ENCODE results near the gene F2RL2. TPM values are rescaled to one million over a fixed set of nuclear protein-coding genes. Genes with fewer than 3 reads are reported as not detected.

The F2RL2 gene
- total RNA-seq, 6 experiments from 2014 or later: 0.09 to 2.1 (median 1.6) TPM; not detected in 1

DNA sequence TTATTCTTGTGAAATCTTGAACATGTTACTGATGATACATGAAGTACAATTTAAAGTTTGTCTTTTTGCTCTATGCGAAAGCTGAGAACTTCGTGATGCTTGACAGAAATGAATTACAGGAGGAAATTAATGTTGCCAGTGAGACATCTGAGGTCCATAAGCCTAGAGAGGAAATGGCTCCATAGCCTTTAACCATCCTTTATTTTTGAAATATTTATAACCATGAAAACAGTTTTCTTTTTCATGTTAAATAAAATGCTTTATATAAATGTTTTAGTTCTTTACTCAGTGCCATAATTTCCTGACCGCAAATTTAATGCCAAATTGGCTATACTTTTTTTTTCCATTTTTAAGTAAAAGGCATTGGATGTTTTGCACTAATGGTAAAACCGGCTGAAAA lies 29.1 kb downstream of the F2RL2 start:
- DNase-seq (no peak), ATAC-seq (no peak)
- peaks cover 0 to 45% (median 19%) of the 10 kb centered on the region in 4 donors for H3K36me3 ChIP-seq
- no peaks in the 10 kb centered on the region for H3K4me1 ChIP-seq
- H3K4me3 ChIP-seq: no peak overlapping the region
- TF ChIP-seq, protein P1, sequence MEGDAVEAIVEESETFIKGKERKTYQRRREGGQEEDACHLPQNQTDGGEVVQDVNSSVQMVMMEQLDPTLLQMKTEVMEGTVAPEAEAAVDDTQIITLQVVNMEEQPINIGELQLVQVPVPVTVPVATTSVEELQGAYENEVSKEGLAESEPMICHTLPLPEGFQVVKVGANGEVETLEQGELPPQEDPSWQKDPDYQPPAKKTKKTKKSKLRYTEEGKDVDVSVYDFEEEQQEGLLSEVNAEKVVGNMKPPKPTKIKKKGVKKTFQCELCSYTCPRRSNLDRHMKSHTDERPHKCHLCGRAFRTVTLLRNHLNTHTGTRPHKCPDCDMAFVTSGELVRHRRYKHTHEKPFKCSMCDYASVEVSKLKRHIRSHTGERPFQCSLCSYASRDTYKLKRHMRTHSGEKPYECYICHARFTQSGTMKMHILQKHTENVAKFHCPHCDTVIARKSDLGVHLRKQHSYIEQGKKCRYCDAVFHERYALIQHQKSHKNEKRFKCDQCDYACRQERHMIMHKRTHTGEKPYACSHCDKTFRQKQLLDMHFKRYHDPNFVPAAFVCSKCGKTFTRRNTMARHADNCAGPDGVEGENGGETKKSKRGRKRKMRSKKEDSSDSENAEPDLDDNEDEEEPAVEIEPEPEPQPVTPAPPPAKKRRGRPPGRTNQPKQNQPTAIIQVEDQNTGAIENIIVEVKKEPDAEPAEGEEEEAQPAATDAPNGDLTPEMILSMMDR (IDR thresholded peaks at IDR 0.05): no peak
- no peak for TF ChIP-seq POLR2A (IDR thresholded peaks at IDR 0.05)
- 69% methylated on average over 4 of the region's 4 CpGs for WGBS (ENCODE audit: insufficient coverage, low coverage, low lambda C conversion rate, missing lambda C conversion rate)
- intact Hi-C loops (cut with DNase I): no loop called here
- H3K27ac ChIP-seq: no peak overlapping the region
- H3K27me3 ChIP-seq: no peaks in the 10 kb centered on the region
- H3K9me3 ChIP-seq: no peaks in the 10 kb centered on the region

DNA sequence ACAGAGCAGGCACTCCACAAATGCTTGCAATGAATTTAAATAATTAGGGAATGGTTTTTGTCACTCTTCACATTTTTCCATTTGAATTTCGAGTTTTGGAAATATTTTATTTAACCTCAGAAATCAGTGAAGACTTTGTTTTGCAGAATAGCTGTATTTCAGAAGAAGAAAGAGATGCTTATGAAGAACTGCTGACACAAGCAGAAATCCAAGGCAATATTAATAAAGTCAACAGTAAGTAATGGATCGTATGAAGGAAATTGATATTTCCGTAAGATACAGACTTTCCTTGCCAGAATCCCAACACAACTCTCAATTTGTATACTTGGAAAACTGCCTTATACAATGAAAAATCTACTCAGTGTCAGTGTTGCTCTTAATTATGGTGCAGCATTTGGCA lies 30.5 kb downstream of the F2RL2 start:
- Histone ChIP-seq H3K27ac (no peak overlapping the region), H3K27me3 (no peaks in the 10 kb centered on the region), H3K9me3 (no peaks in the 10 kb centered on the region), H3K4me3 (no peak overlapping the region), H3K4me1 (no peaks in the 10 kb centered on the region), H3K36me3 (peaks cover 0 to 32% (median 16%) of the 10 kb centered on the region in 4 donors)
- TF ChIP-seq POLR2A (IDR thresholded peaks at IDR 0.05): no peak
- TF ChIP-seq, protein P1 (IDR thresholded peaks at IDR 0.05): no peak
- DNase-seq (no peak), ATAC-seq (no peak)
- 65% methylated on average over 3 of the region's 3 CpGs for WGBS (ENCODE audit: insufficient coverage, low coverage, low lambda C conversion rate, missing lambda C conversion rate)
- intact Hi-C loops (cut with DNase I): no loop called here

DNA sequence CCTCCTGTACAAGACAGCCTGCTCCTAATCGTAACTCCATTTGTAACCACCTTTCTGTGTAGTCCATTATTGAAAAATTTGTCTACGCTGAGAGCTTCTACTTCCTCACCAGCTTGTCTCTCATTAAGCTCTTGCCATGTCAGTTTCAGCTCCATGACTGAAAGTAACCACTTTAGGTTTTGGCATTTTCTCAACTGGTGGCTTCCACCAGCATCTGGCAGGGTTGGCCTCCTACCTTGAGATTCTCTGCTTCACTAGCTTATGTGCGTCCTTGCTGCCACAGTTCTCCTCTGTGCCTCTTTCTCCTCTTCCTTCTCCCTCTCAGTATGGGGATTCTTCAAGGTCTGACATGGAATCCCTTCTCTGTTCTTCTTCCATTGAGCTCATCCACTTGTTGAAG lies 31.8 kb downstream of the F2RL2 start:
- intact Hi-C loops (cut with DNase I): no loop called here
- no peak for DNase-seq
- peaks cover 0 to 28% (median 13%) of the 10 kb centered on the region in 4 donors for H3K36me3 ChIP-seq
- H3K27me3 ChIP-seq: no peaks in the 10 kb centered on the region
- TF ChIP-seq, protein P1 (IDR thresholded peaks at IDR 0.05): no peak
- no peaks in the 10 kb centered on the region for H3K4me1 ChIP-seq
- ATAC-seq: no peak
- no peaks in the 10 kb centered on the region for H3K9me3 ChIP-seq
- WGBS (ENCODE audit: insufficient coverage, low coverage, low lambda C conversion rate, missing lambda C conversion rate): 97% methylated on average over 3 of the region's 3 CpGs
- no peak overlapping the region for H3K27ac ChIP-seq
- H3K4me3 ChIP-seq: no peak overlapping the region

DNA sequence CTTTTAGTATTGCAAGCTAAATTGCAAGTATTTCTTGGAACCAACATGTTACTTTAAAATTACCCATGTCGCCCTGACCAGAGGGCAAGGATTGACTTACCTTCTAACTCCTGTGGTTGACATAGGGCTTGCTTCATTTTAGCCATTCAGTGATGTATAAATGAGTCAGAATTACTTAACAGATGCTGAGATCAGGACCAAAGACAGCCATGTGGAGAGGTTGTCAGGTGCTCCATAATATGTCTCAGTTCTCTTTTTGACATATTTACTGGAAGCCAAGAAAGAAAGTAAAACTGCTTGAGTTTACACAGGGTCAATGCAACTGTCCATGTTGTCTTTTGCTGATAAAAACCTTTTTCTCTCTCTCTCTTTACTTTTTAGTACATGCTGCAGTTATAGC lies 33.2 kb downstream of the F2RL2 start:
- 100% methylated on average over 1 of the region's 1 CpG for WGBS (ENCODE audit: insufficient coverage, low coverage, low lambda C conversion rate, missing lambda C conversion rate)
- ATAC-seq: peak in 3 of 4 donors; percentile 26 to 67 (median 63)
- H3K27ac ChIP-seq: no peak overlapping the region
- H3K4me1 ChIP-seq: no peaks in the 10 kb centered on the region
- no peaks in the 10 kb centered on the region for H3K9me3 ChIP-seq
- intact Hi-C loops (cut with DNase I): no loop called here
- no peaks in the 10 kb centered on the region for H3K27me3 ChIP-seq
- peaks cover 0 to 28% (median 13%) of the 10 kb centered on the region in 4 donors for H3K36me3 ChIP-seq
- DNase-seq: no peak
- H3K4me3 ChIP-seq: no peak overlapping the region
- TF ChIP-seq POLR2A (IDR thresholded peaks at IDR 0.05): no peak
- TF ChIP-seq, protein P1 (IDR thresholded peaks at IDR 0.05): no peak

DNA sequence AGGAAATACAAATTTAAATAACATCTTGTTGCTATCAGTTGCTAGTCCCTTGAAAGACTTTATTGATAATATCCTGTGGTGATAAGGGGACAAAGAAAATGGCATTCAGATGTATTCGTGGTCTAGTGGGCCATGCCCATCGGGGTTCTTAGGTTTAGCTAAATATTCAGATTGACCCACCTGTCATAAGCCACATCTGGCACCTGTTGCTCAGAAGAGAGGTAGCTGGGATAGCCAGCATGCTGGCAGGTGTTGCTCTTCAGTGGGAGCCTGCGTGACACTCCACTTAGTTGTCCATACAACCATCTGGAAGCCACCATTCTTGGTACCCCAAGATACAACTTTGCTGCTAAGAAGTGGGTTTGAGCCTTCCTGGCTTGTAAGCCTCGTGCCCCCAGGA lies 36.7 kb downstream of the F2RL2 start:
- H3K36me3 ChIP-seq: peaks cover 0 to 13% (median 6%) of the 10 kb centered on the region in 4 donors
- no peak overlapping the region for H3K27ac ChIP-seq
- peaks cover 0 to 18% (median 8%) of the 10 kb centered on the region in 4 donors for H3K4me1 ChIP-seq
- H3K27me3 ChIP-seq: no peaks in the 10 kb centered on the region
- H3K4me3 ChIP-seq: no peak overlapping the region
- WGBS (ENCODE audit: insufficient coverage, low coverage, low lambda C conversion rate, missing lambda C conversion rate): 90% methylated on average over 3 of the region's 4 CpGs
- no peak for TF ChIP-seq POLR2A (IDR thresholded peaks at IDR 0.05)
- TF ChIP-seq, protein P1 (IDR thresholded peaks at IDR 0.05): no peak
- no peaks in the 10 kb centered on the region for H3K9me3 ChIP-seq
- DNase-seq: no peak
- intact Hi-C loops (cut with DNase I): no loop called here
- ATAC-seq: no peak
